Stimulated activated CD8-positive, alpha-beta memory T cell treated with anti-CD3 and anti-CD28 coated beads, Interleukin-15, amount 100 ng/mL, for 4 hours (primary cell): Measurements from ENCODE around the gene KCNA10.

Source experiments
- DNase-seq, 2 donors: peaks; one replicate each; pipeline ENCODE4 v3.0.0-alpha.2; 2020; ENCODE audit warnings: low read depth in 2 of 2

Gene KCNA10

GRCh38 chr1:110501488-110502132 is 17.4 kb downstream of the KCNA10 start:
- DNase-seq, result no peak

- no peak for DNase-seq
These were observed 20.7 kb downstream of the KCNA10 start for GRCh38 chr1:110498270-110498669.

- DNase-seq, result peak; percentile 17 to 49
These were observed 22.9 kb downstream of the KCNA10 start for GRCh38 chr1:110495926-110496600.

GRCh38 chr1:110494522-110495406 is 24.2 kb downstream of the KCNA10 start:
- DNase-seq, result no peak

GRCh38 chr1:110494036-110494435 is 24.9 kb downstream of the KCNA10 start:
- DNase-seq, result no peak

- DNase-seq, result no peak
These were observed 25.8 kb downstream of the KCNA10 start for GRCh38 chr1:110493059-110493699.

- DNase-seq, result no peak
These were observed 26.4 kb downstream of the KCNA10 start for GRCh38 chr1:110492573-110492972.

- no peak for DNase-seq
These were observed 28.1 kb downstream of the KCNA10 start for GRCh38 chr1:110490791-110491451.

GRCh38 chr1:110489973-110490542 is 28.9 kb downstream of the KCNA10 start:
- no peak for DNase-seq

- no peak for DNase-seq
These were observed 29.6 kb downstream of the KCNA10 start for GRCh38 chr1:110489406-110489805.

- DNase-seq, result no peak
These were observed 30.1 kb downstream of the KCNA10 start for GRCh38 chr1:110488867-110489266.

GRCh38 chr1:110488161-110488560 is 30.8 kb downstream of the KCNA10 start:
- DNase-seq, result no peak

- no peak for DNase-seq
These were observed 31.2 kb downstream of the KCNA10 start for GRCh38 chr1:110487726-110488125.

- no peak for DNase-seq
These were observed 33.2 kb downstream of the KCNA10 start for GRCh38 chr1:110485725-110486124.

GRCh38 chr1:110484801-110485200 is 34.2 kb downstream of the KCNA10 start:
- no peak for DNase-seq

GRCh38 chr1:110483308-110483685 is 35.7 kb downstream of the KCNA10 start:
- DNase-seq, result no peak

- DNase-seq, result no peak
These were observed 36.2 kb downstream of the KCNA10 start for GRCh38 chr1:110482662-110483307.

- no peak for DNase-seq
These were observed 36.9 kb downstream of the KCNA10 start for GRCh38 chr1:110481968-110482623.

- no peak for DNase-seq
These were observed 38.4 kb downstream of the KCNA10 start for GRCh38 chr1:110480356-110481096.
